Posterior vena cava (tissue), 2 donors: Measurements from ENCODE around the gene COL19A1. TPM values are rescaled to one million over a fixed set of nuclear protein-coding genes. Genes with fewer than 3 reads are reported as not detected.

Experiments
- DNase-seq: peaks from one replicate; pipeline ENCODE4 v3.0.0-alpha.2; 2020; ENCODE audit warnings: low spot score
- intact Hi-C, 2 donors: fragments of 100-400 bp; cut with DNase I; formaldehyde crosslinking; loops; one replicate each; pipeline versions ENCODE4 v1.14.1 to v1.14.2; 2022 to 2023
- total RNA-seq, 2 donors: library from RNA; stranded (reverse); fragmentation: NEBNext Ultra II Directional; extraction: Animal tissue kit (Norgen Biotek cat#: 25700); gene quantifications; one replicate each; pipeline ENCODE4 v1.2.1, GENCODE V29; 2021
- donor health status: DM: yes; HTN: yes; CAD: no.
- donor health status: DM: yes; HTN: yes; CAD: no.

The COL19A1 gene
- total RNA-seq, 2 donors from 2014 or later, result 0.14 to 0.46 TPM

GRCh38 chr6:70180901-70181599 lies 314.7 kb downstream of the COL19A1 start:
- intact Hi-C loops, result no loop called here
- DNase-seq, result no peak

- intact Hi-C loops, result no loop called here
- DNase-seq, result no peak
These were observed 317.2 kb downstream of the COL19A1 start for GRCh38 chr6:70183538-70183937.

GRCh38 chr6:70184723-70185122 lies 318.4 kb downstream of the COL19A1 start:
- intact Hi-C loops, result no loop called here
- DNase-seq, result no peak

- intact Hi-C loops, result no loop called here
- DNase-seq, result no peak
These were observed 320.1 kb downstream of the COL19A1 start for GRCh38 chr6:70186461-70186860.

- intact Hi-C loops, result no loop called here
- DNase-seq, result no peak
These were observed 321.8 kb downstream of the COL19A1 start for GRCh38 chr6:70188202-70188601.

GRCh38 chr6:70194421-70194820 lies 328.1 kb downstream of the COL19A1 start:
- no peak for DNase-seq
- intact Hi-C loops, result no loop called here

- DNase-seq, result no peak
- intact Hi-C loops, result no loop called here
These were observed 330.2 kb downstream of the COL19A1 start for GRCh38 chr6:70196531-70196930.

- intact Hi-C loops, result no loop called here
- DNase-seq, result no peak
These were observed 332.4 kb downstream of the COL19A1 start for GRCh38 chr6:70198785-70199184.

- intact Hi-C loops, result no loop called here
- DNase-seq, result no peak
These were observed 342.0 kb downstream of the COL19A1 start for GRCh38 chr6:70208235-70208790.

GRCh38 chr6:70210462-70210861 lies 344.1 kb downstream of the COL19A1 start:
- no peak for DNase-seq
- intact Hi-C loops, result no loop called here

- intact Hi-C loops, result no loop called here
- no peak for DNase-seq
These were observed 349.2 kb downstream of the COL19A1 start for GRCh38 chr6:70215460-70216108.

- intact Hi-C loops, result no loop called here
These were observed 350.4 kb downstream of the COL19A1 start for GRCh38 chr6:70216767-70217166.

GRCh38 chr6:70219943-70220613 lies 353.7 kb downstream of the COL19A1 start:
- DNase-seq, result no peak
- intact Hi-C loops, result no loop called here

More at GRCh38 chr6:70216767-70217166, 350.4 kb downstream of the COL19A1 start:
- no peak for DNase-seq

GRCh38 chr6:70221025-70221714 lies 354.8 kb downstream of the COL19A1 start:
- intact Hi-C loops, result no loop called here
- no peak for DNase-seq

GRCh38 chr6:70221715-70222438 lies 355.5 kb downstream of the COL19A1 start:
- no peak for DNase-seq
- intact Hi-C loops, result no loop called here

- intact Hi-C loops, result no loop called here
- DNase-seq, result no peak
These were observed 356.0 kb downstream of the COL19A1 start for GRCh38 chr6:70222439-70222749.

GRCh38 chr6:70225055-70225454 lies 358.7 kb downstream of the COL19A1 start:
- no peak for DNase-seq
- intact Hi-C loops, result no loop called here

- intact Hi-C loops, result no loop called here
- DNase-seq, result no peak
These were observed 365.0 kb downstream of the COL19A1 start for GRCh38 chr6:70231311-70231710.

- intact Hi-C loops, result no loop called here
These were observed 368.3 kb downstream of the COL19A1 start for GRCh38 chr6:70234561-70235236.

More at GRCh38 chr6:70234561-70235236, 368.3 kb downstream of the COL19A1 start:
- DNase-seq, result no peak
